K562 (cell line): ENCODE measurements around the gene ARHGAP10. TPM values are rescaled to one million over a fixed set of nuclear protein-coding genes. Genes with fewer than 3 reads are reported as not detected.

Experiments used
- ATAC-seq: fragments of 200-7000 bp; cut with Tn5 transposase; 3 replicates; pipeline ENCODE4 v1.9.1; 2020; ENCODE audit warnings: moderate library complexity
- BruUV-seq: library from RNA; stranded (reverse); fragments of 400-500 nt; replicated peaks from 2 replicates; lab custom pipeline; 2021; lab: Mats Ljungman, UMichigan
- CTCF ChIA-PET: fragments of 300-600 bp; formaldehyde crosslinking; extraction: SDS; loops from one replicate; lab custom pipeline; 2021; ENCODE audit warnings: low intra/inter-chr PET ratio; lab: Yijun Ruan, JAX
- POLR2A ChIA-PET: fragments of 300-600, 350-650 bp; sonication (Branson Sonifier 250); formaldehyde crosslinking; extraction: SDS; loops from one replicate; lab custom pipeline; 2021; ENCODE audit warnings: antibody characterized with exemption, inconsistent platforms; lab: Yijun Ruan, JAX
- DNase-seq, 4 experiments: peaks; one replicate each; pipeline versions ENCODE4 v3.0.0 to v3.0.0-alpha.2; 2011 to 2018; ENCODE audit warnings: low spot score in 3 of 4, mixed read lengths in 3 of 4; ENCODE audit errors: extremely low read depth in 1 of 4
- FAIRE-seq: peaks from 2 replicates; lab custom pipeline; 2011; peaks lifted over from hg19 to GRCh38; lab: Jason Lieb, UNC
- H2AFZ ChIP-seq: 2 replicates; pipeline ENCODE4 v1.6.0; 2011; ENCODE audit warnings: low read depth, low read length, control low read depth, inconsistent platforms
- H3K27ac ChIP-seq: fragments of 200-600 bp; 3 replicates; pipeline ENCODE4 v1.8.0; 2011; ENCODE audit warnings: low read depth, mild to moderate bottlenecking, control low read depth, inconsistent platforms, low read length, moderate library complexity, mixed read lengths; ENCODE audit errors: extremely low read depth
- H3K27me3 ChIP-seq, 2 experiments: fragments of 300-600 bp in 1 of 2; 2 replicates in 1 of 2; 3 replicates in 1 of 2; pipeline versions ENCODE4 v1.6.0 to v1.8.0; 2011; ENCODE audit warnings: inconsistent platforms in 2 of 2, low read length in 2 of 2, mild to moderate bottlenecking in 1 of 2, mixed read lengths in 1 of 2, moderate library complexity in 1 of 2; ENCODE audit not compliant: control insufficient read depth in 2 of 2, insufficient read depth in 2 of 2
- H3K36me3 ChIP-seq: fragments of 300-600 bp; 3 replicates; pipeline ENCODE4 v1.8.0; 2011; ENCODE audit warnings: mild to moderate bottlenecking, low read length, inconsistent platforms; ENCODE audit not compliant: control insufficient read depth, insufficient read depth
- H3K4me1 ChIP-seq, 2 experiments: fragments of 200-600 bp in 1 of 2; replicated peaks in 1 of 2; 2 replicates in 1 of 2; 3 replicates in 1 of 2; pipeline versions ENCODE4 v1.5.1 to v1.8.0; 2011; ENCODE audit warnings: inconsistent platforms in 2 of 2, low read length in 2 of 2, mild to moderate bottlenecking in 1 of 2, mixed read lengths in 1 of 2, moderate library complexity in 1 of 2; ENCODE audit not compliant: control insufficient read depth in 2 of 2, insufficient read depth in 2 of 2
- H3K4me2 ChIP-seq: 2 replicates; pipeline ENCODE4 v1.6.1; 2011; ENCODE audit warnings: low read length, control low read depth, inconsistent platforms, mixed read lengths; ENCODE audit not compliant: insufficient read depth
- H3K4me3 ChIP-seq: fragments of 200-600 bp; sonication (generic), shearing (Covaris generic); 2 replicates; pipeline ENCODE4 v1.5.1; 2016; ENCODE audit warnings: control low read depth, inconsistent platforms
- H3K79me2 ChIP-seq: fragments of 200-600 bp; 3 replicates; pipeline ENCODE4 v1.8.0; 2011; ENCODE audit warnings: low read length, inconsistent platforms; ENCODE audit not compliant: control insufficient read depth, insufficient read depth
- H3K9ac ChIP-seq, 2 experiments: 2 replicates each; pipeline versions ENCODE4 v1.6.0 to v1.6.1; 2011; ENCODE audit warnings: low read depth in 2 of 2, low read length in 2 of 2, control low read depth in 1 of 2, inconsistent platforms in 1 of 2, mild to moderate bottlenecking in 1 of 2, mixed read lengths in 1 of 2; ENCODE audit not compliant: insufficient read depth in 1 of 2
- H3K9me1 ChIP-seq: one replicate; pipeline ENCODE4 v1.6.0; 2011; ENCODE audit warnings: inconsistent platforms, mild to moderate bottlenecking, low read length, moderate library complexity; ENCODE audit not compliant: control insufficient read depth, insufficient read depth
- H3K9me3 ChIP-seq: replicated peaks from 2 replicates; pipeline ENCODE4 v1.5.1; 2011; ENCODE audit warnings: low read depth, low read length, inconsistent platforms; ENCODE audit not compliant: control insufficient read depth, insufficient read depth
- H4K20me1 ChIP-seq: replicated peaks from 2 replicates; pipeline ENCODE4 v1.6.1; 2011; ENCODE audit warnings: low read length, inconsistent platforms, mixed read lengths; ENCODE audit not compliant: control insufficient read depth, insufficient read depth
- CBX5 ChIP-seq: IDR thresholded peaks from 2 replicates; pipeline ENCODE4 v1.6.1; 2014; ENCODE audit warnings: low read depth, borderline replicate concordance
- CEBPB ChIP-seq: fragments of 450-650 bp; IDR thresholded peaks from 2 replicates; pipeline ENCODE4 v1.6.1; 2016; ENCODE audit warnings: missing genetic modification characterization, missing compliant biosample characterization
- HDAC2 ChIP-seq: fragments of 450-650 bp; IDR thresholded peaks from 2 replicates; pipeline ENCODE4 v1.6.1; 2016; ENCODE audit warnings: mild to moderate bottlenecking
- MCM7 ChIP-seq, 2 experiments: fragments of 450-650 bp; IDR thresholded peaks; 2 replicates each; pipeline ENCODE4 v1.6.1; 2016 to 2018
- NCOA6 ChIP-seq: fragments of 450-650 bp; IDR thresholded peaks from 2 replicates; pipeline ENCODE4 v1.6.1; 2017; ENCODE audit warnings: mild to moderate bottlenecking
- NFYB ChIP-seq: IDR thresholded peaks from 2 replicates; pipeline ENCODE4 v1.6.1; 2011; ENCODE audit warnings: mild to moderate bottlenecking, moderate library complexity; ENCODE audit not compliant: insufficient read length; ENCODE audit errors: extremely low read depth
- TARDBP ChIP-seq: fragments of 450-650 bp; IDR thresholded peaks from 2 replicates; pipeline ENCODE4 v1.6.1; 2016
- THRAP3 ChIP-seq: fragments of 450-650 bp; IDR thresholded peaks from 2 replicates; pipeline ENCODE4 v1.6.1; 2016; ENCODE audit warnings: mild to moderate bottlenecking, inconsistent platforms, borderline replicate concordance
- ZNF24 ChIP-seq: fragments of 450-650 bp; IDR thresholded peaks from 2 replicates; pipeline ENCODE4 v1.6.1; 2016
- WGBS: fragments of 100-300 bp; shearing (Covaris generic); methylation state at CpG from one replicate; pipeline ENCODE4 v1.1.6; 2016; ENCODE audit warnings: low coverage, mixed read lengths; ENCODE audit not compliant: insufficient coverage; ENCODE audit errors: missing lambda C conversion rate; 5-methylcytosine and 5-hydroxymethylcytosine counted together
- in situ Hi-C: fragments of 300-500 bp; cut with MboI; formaldehyde crosslinking; loops from 4 replicates; pipeline ENCODE4 v1.15.0; 2018; ENCODE audit warnings: inconsistent platforms, mixed read lengths
- intact Hi-C: fragments of 100-400 bp; cut with micrococcal nuclease; formaldehyde crosslinking; loops from 2 replicates; pipeline ENCODE4 v1.14.2; 2022
- polyA plus RNA-seq, 8 experiments: library from polyadenylated mRNA; depleted of rRNA in 4 of 8; stranded (reverse) in 5 of 8; unstranded in 3 of 8; fragments of >200 nt; fragmentation: Nextera tagmentation in 2 of 8; fragmentation: Illumina TruSeq in 1 of 8; extraction: Ambion mirVana in 2 of 8; extraction: Trizol in 1 of 8; gene quantifications; 2 replicates each; pipeline versions ENCODE4 v1.2.1 to v1.2.3, GENCODE V29; 2011 to 2014; ENCODE audit warnings: inconsistent platforms in 1 of 8, missing spikeins in 1 of 8
- total RNA-seq, 7 experiments: library from RNA; depleted of rRNA in 6 of 7; stranded (reverse); fragments of >200 nt in 6 of 7; fragmentation: Illumina TruSeq in 2 of 7; extraction: Trizol in 2 of 7; gene quantifications; 2 replicates each; pipeline versions ENCODE4 v1.2.1 to v1.2.3, GENCODE V29; 2011 to 2021; ENCODE audit warnings: low replicate concordance in 1 of 7
- TF ChIP-seq, protein P1 (sequence below): fragments of 450-650 bp; IDR thresholded peaks from 2 replicates; pipeline ENCODE4 v1.6.1; 2016; ENCODE audit warnings: antibody characterized with exemption
- TF ChIP-seq, protein P2 (sequence below), 2 experiments: fragments of 450-650 bp in 1 of 2; IDR thresholded peaks; 2 replicates each; pipeline ENCODE4 v1.6.1; 2011 to 2017; ENCODE audit warnings: low read depth in 2 of 2, antibody characterized with exemption in 1 of 2, borderline replicate concordance in 1 of 2, low read length in 1 of 2, mild to moderate bottlenecking in 1 of 2, mixed read lengths in 1 of 2; ENCODE audit not compliant: control insufficient read depth in 1 of 2

Gene ARHGAP10
- total and polyA plus RNA-seq, 9 of the 15 experiments (the other 6 are each of a cell fraction or from before 2014, with no cell fraction given), result 0.03 to 0.22 (median 0.06) TPM; not detected in 3

DNA sequence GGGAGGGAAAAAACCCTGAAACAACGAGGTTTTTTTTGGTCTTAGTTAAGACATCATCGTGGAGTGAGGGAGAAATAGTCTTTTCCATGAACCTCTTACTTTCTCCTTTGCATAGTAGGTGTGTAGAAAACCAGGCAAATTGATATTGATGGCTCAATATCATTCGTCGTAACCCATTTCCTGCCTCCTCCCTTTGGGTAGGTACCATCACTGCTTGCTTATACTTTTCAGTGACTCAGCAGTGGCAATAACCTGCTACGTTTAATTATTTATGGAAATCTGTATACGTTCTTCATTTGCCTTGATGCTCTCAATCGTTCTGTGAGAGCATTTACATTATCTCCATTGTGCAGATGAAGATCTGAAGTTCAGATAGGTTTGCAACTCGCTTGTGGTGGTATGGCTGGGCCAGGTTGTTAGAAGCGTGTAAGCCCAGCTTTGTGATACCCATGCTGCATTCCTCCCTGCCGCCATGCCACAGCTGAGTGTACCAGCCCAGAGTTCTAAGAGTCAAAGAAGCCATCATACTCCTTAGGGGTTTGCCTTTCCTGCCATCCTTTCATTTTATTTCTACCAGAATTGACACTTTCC is 212.9 kb downstream of the ARHGAP10 start:
- no peaks in the 10 kb centered on the region for H3K36me3 ChIP-seq
- CTCF ChIA-PET, result no interaction called here
- POLR2A ChIA-PET, result no interaction called here
- ATAC-seq (no peak), DNase-seq (no peak), FAIRE-seq (no peak)
- BruUV-seq, result no TSS peak
- no peaks in the 10 kb centered on the region for H3K9me1 ChIP-seq
- no peak overlapping the region for H2AFZ ChIP-seq
- WGBS, result 4% methylated on average over 10 of the region's 10 CpGs
- H3K9ac ChIP-seq, result no peak overlapping the region
- no peaks in the 10 kb centered on the region for H3K9me3 ChIP-seq
- no peaks in the 10 kb centered on the region for H3K4me1 ChIP-seq
- no peaks in the 10 kb centered on the region for H3K27me3 ChIP-seq
- in situ Hi-C loops (no loop called here), intact Hi-C loops (no loop called here)
- TF ChIP-seq NCOA6 (no peak), CEBPB (tag) (no peak), NFYB (no peak), THRAP3 (no peak), TARDBP (no peak), HDAC2 (no peak), ZNF24 (no peak), CBX5 (no peak), MCM7 (IDR thresholded peaks at IDR 0.05) (no peak)
- TF ChIP-seq, protein P1, sequence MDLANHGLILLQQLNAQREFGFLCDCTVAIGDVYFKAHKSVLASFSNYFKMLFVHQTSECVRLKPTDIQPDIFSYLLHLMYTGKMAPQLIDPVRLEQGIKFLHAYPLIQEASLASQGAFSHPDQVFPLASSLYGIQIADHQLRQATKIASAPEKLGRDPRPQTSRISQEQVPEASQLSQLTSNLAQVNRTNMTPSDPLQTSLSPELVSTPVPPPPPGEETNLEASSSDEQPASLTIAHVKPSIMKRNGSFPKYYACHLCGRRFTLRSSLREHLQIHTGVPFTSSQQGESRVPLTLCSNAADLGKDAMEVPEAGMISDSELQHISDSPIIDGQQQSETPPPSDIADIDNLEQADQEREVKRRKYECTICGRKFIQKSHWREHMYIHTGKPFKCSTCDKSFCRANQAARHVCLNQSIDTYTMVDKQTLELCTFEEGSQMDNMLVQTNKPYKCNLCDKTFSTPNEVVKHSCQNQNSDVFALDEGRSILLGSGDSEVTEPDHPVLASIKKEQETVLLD, result no peak
- TF ChIP-seq, protein P2, sequence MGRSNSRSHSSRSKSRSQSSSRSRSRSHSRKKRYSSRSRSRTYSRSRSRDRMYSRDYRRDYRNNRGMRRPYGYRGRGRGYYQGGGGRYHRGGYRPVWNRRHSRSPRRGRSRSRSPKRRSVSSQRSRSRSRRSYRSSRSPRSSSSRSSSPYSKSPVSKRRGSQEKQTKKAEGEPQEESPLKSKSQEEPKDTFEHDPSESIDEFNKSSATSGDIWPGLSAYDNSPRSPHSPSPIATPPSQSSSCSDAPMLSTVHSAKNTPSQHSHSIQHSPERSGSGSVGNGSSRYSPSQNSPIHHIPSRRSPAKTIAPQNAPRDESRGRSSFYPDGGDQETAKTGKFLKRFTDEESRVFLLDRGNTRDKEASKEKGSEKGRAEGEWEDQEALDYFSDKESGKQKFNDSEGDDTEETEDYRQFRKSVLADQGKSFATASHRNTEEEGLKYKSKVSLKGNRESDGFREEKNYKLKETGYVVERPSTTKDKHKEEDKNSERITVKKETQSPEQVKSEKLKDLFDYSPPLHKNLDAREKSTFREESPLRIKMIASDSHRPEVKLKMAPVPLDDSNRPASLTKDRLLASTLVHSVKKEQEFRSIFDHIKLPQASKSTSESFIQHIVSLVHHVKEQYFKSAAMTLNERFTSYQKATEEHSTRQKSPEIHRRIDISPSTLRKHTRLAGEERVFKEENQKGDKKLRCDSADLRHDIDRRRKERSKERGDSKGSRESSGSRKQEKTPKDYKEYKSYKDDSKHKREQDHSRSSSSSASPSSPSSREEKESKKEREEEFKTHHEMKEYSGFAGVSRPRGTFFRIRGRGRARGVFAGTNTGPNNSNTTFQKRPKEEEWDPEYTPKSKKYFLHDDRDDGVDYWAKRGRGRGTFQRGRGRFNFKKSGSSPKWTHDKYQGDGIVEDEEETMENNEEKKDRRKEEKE (IDR thresholded peaks at IDR 0.05; ENCODE audit: borderline replicate concordance in 1 of 2, control insufficient read depth in 1 of 2, low read depth in 2 of 2, low read length in 1 of 2), result no peak
- H3K27ac ChIP-seq, result no peak overlapping the region
- H4K20me1 ChIP-seq, result no peaks in the 10 kb centered on the region
- no peak overlapping the region for H3K4me3 ChIP-seq
- H3K79me2 ChIP-seq, result no peaks in the 10 kb centered on the region
- no peak overlapping the region for H3K4me2 ChIP-seq
